SK-N-SH (cell line): ENCODE measurements around the gene UPP2. TPM values are rescaled to one million over a fixed set of nuclear protein-coding genes. Genes with fewer than 3 reads are reported as not detected.

Source experiments
- CTCF ChIA-PET: fragments of 300-600, 350-600 bp; formaldehyde crosslinking; extraction: SDS; loops from one replicate; lab custom pipeline; 2021; lab: Yijun Ruan, JAX
- POLR2A ChIA-PET: fragments of 350-600 bp; sonication (Branson Sonifier 250); formaldehyde crosslinking; extraction: SDS; loops from one replicate; lab custom pipeline; 2020; ENCODE audit warnings: antibody characterized with exemption, inconsistent platforms; lab: Yijun Ruan, JAX
- DNase-seq: peaks from one replicate; pipeline ENCODE4 v3.0.0; 2012
- H2AFZ ChIP-seq: fragments of 200-600 bp; sonication (generic); 2 replicates; pipeline ENCODE4 v1.8.1; 2016; ENCODE audit warnings: antibody characterized with exemption, mild to moderate bottlenecking, low read depth
- H3F3A ChIP-seq: fragments of 200-600 bp; sonication (generic); replicated peaks from 2 replicates; pipeline ENCODE3; 2016; ENCODE audit warnings: antibody characterized with exemption, mild to moderate bottlenecking; ENCODE audit not compliant: insufficient read depth
- H3K27ac ChIP-seq, 2 experiments: fragments of 200-500 bp in 1 of 2; fragments of 200-600 bp in 1 of 2; sonication (Bioruptor generic) in 1 of 2; sonication (generic), shearing (Covaris generic) in 1 of 2; 2 replicates each; pipeline versions ENCODE4 v1.5.1 to v1.6.1; 2014 to 2016; ENCODE audit warnings: low read depth in 2 of 2, inconsistent platforms in 1 of 2, low read length in 1 of 2, mild to moderate bottlenecking in 1 of 2, mixed read lengths in 1 of 2
- H3K27me3 ChIP-seq: fragments of 200-600 bp; sonication (generic), shearing (Covaris generic); 2 replicates; pipeline ENCODE4 v1.6.1; 2016; ENCODE audit warnings: mixed run types; ENCODE audit not compliant: insufficient read depth
- H3K36me3 ChIP-seq, 2 experiments: fragments of 200-500 bp in 1 of 2; fragments of 200-600 bp in 1 of 2; sonication (Bioruptor generic) in 1 of 2; sonication (generic) in 1 of 2; replicated peaks in 1 of 2; 2 replicates each; pipeline versions ENCODE3 to v1.5.1; 2014 to 2016; ENCODE audit warnings: low read length in 1 of 2, mild to moderate bottlenecking in 1 of 2; ENCODE audit not compliant: insufficient read depth in 2 of 2, control insufficient read depth in 1 of 2
- H3K4me1 ChIP-seq, 2 experiments: fragments of 200-500 bp in 1 of 2; fragments of 200-600 bp in 1 of 2; sonication (Bioruptor generic) in 1 of 2; sonication (generic), shearing (Covaris generic) in 1 of 2; 2 replicates each; pipeline versions ENCODE4 v1.5.1 to v1.6.1; 2014 to 2016; ENCODE audit warnings: low read depth in 1 of 2, low read length in 1 of 2, mixed run types in 1 of 2; ENCODE audit not compliant: insufficient read depth in 2 of 2, control insufficient read depth in 1 of 2
- H3K4me2 ChIP-seq: fragments of 200-600 bp; sonication (generic), shearing (Covaris generic); 2 replicates; pipeline ENCODE4 v1.6.1; 2017; ENCODE audit warnings: mixed run types
- H3K4me3 ChIP-seq, 2 experiments: fragments of 200-500 bp in 1 of 2; fragments of 200-600 bp in 1 of 2; sonication (Bioruptor generic) in 1 of 2; sonication (generic), shearing (Covaris generic) in 1 of 2; 2 replicates each; pipeline versions ENCODE4 v1.5.1 to v1.8.1; 2014 to 2016; ENCODE audit warnings: low read depth in 2 of 2, inconsistent platforms in 1 of 2, low read length in 1 of 2, mild to moderate bottlenecking in 1 of 2, mixed read lengths in 1 of 2, moderate library complexity in 1 of 2
- H3K79me2 ChIP-seq: fragments of 200-600 bp; sonication (generic); 2 replicates; pipeline ENCODE4 v1.8.1; 2017; ENCODE audit warnings: mild to moderate bottlenecking; ENCODE audit not compliant: insufficient read depth
- H3K9ac ChIP-seq: fragments of 200-600 bp; sonication (generic); 2 replicates; pipeline ENCODE4 v1.6.1; 2017; ENCODE audit warnings: mixed run types
- H3K9me2 ChIP-seq: fragments of 200-600 bp; sonication (generic); 2 replicates; pipeline ENCODE4 v1.6.1; 2017; ENCODE audit warnings: mixed run types
- H3K9me3 ChIP-seq: fragments of 200-600 bp; sonication (generic); 2 replicates; pipeline ENCODE4 v1.6.1; 2017; ENCODE audit warnings: mixed run types, mild to moderate bottlenecking, moderate library complexity
- H4K20me1 ChIP-seq: fragments of 200-600 bp; sonication (generic); 2 replicates; pipeline ENCODE4 v1.6.1; 2017; ENCODE audit warnings: mild to moderate bottlenecking, mixed run types; ENCODE audit not compliant: insufficient read depth
- ELF1 ChIP-seq: IDR thresholded peaks from 2 replicates; pipeline ENCODE4 v1.4.0; 2012
- EP300 ChIP-seq, 2 experiments: IDR thresholded peaks; 2 replicates each; pipeline versions ENCODE4 v1.4.0 to v1.6.1; 2012; ENCODE audit warnings: borderline replicate concordance in 1 of 2, low read depth in 1 of 2, low read length in 1 of 2
- EZH2phosphoT487 ChIP-seq: fragments of 200-600 bp; sonication (generic); IDR thresholded peaks from 2 replicates; pipeline ENCODE4 v1.6.1; 2017; ENCODE audit warnings: low read depth, mixed run types, mild to moderate bottlenecking, antibody characterized with exemption, moderate library complexity, borderline replicate concordance
- FOXJ3 ChIP-seq: sonication (generic); formaldehyde crosslinking; IDR thresholded peaks from 2 replicates; pipeline ENCODE4 v1.5.1; 2020; ENCODE audit warnings: mild to moderate bottlenecking, missing genetic modification reagents
- FOXM1 ChIP-seq: IDR thresholded peaks from 2 replicates; pipeline ENCODE4 v1.4.0; 2012; ENCODE audit warnings: low read depth, mild to moderate bottlenecking
- GABPA ChIP-seq: IDR thresholded peaks from 2 replicates; pipeline ENCODE4 v1.4.0; 2012; ENCODE audit warnings: low read depth, mild to moderate bottlenecking
- MXI1 ChIP-seq: IDR thresholded peaks from 2 replicates; pipeline ENCODE4 v1.6.1; 2012; ENCODE audit warnings: mild to moderate bottlenecking, low read depth, low read length, improper control_type of control experiment
- NFIC ChIP-seq: IDR thresholded peaks from 2 replicates; pipeline ENCODE4 v1.4.0; 2012; ENCODE audit warnings: borderline replicate concordance
- NRF1 ChIP-seq: IDR thresholded peaks from 2 replicates; pipeline ENCODE4 v1.6.1; 2012; ENCODE audit warnings: low read depth, mild to moderate bottlenecking, low read length
- RCOR1 ChIP-seq: fragments of 150-350 bp; IDR thresholded peaks from 2 replicates; pipeline ENCODE4 v1.6.1; 2017; ENCODE audit warnings: antibody characterized with exemption, low read length
- SIN3A ChIP-seq: IDR thresholded peaks from 2 replicates; pipeline ENCODE4 v1.6.1; 2012; ENCODE audit warnings: low read depth, mild to moderate bottlenecking, low read length, moderate library complexity, borderline replicate concordance
- TAF1 ChIP-seq: IDR thresholded peaks from 2 replicates; pipeline ENCODE4 v1.6.1; 2012; ENCODE audit warnings: low read depth, mild to moderate bottlenecking, low read length, moderate library complexity, borderline replicate concordance
- YY1 ChIP-seq: IDR thresholded peaks from 2 replicates; pipeline ENCODE4 v1.4.0; 2012; ENCODE audit warnings: low read depth, mild to moderate bottlenecking
- ZBTB33 ChIP-seq: IDR thresholded peaks from 2 replicates; pipeline ENCODE4 v1.4.0; 2012; ENCODE audit warnings: low read depth, borderline replicate concordance
- WGBS: methylation state at CpG from one replicate; pipeline ENCODE4 v1.1.6; 2017; ENCODE audit warnings: low lambda C conversion rate; 5-methylcytosine and 5-hydroxymethylcytosine counted together
- polyA plus RNA-seq, 3 experiments: library from polyadenylated mRNA; depleted of rRNA; stranded (reverse); fragments of >200 nt; gene quantifications; 2 replicates each; pipeline ENCODE4 v1.2.3, GENCODE V29; 2012
- TF ChIP-seq, protein P1 (sequence below): IDR thresholded peaks from 2 replicates; pipeline ENCODE4 v1.4.0; 2012; ENCODE audit warnings: low read depth
- TF ChIP-seq, protein P2 (sequence below): IDR thresholded peaks from 2 replicates; pipeline ENCODE4 v1.6.1; 2012; ENCODE audit warnings: mild to moderate bottlenecking, low read depth, low read length, moderate library complexity
- TF ChIP-seq, protein P3 (sequence below): IDR thresholded peaks from 2 replicates; pipeline ENCODE4; 2012

The UPP2 gene
- polyA plus RNA-seq, 1 of the 3 experiments (the other 2 are of a cell fraction): not detected

GRCh38 chr2:158182676-158183295 is 81.1 kb downstream of the UPP2 start:
- Histone ChIP-seq H3K9ac (no peak overlapping the region), H3K4me2 (no peak overlapping the region), H3K79me2 (no peaks in the 10 kb centered on the region), H3K4me1 (peaks cover 0 to 2% of the 10 kb centered on the region in 2 experiments; a peak in 2 of 4 replicates), H2AFZ (no peak overlapping the region), H3K4me3 (no peak overlapping the region), H3K9me3 (no peaks in the 10 kb centered on the region), H3K27me3 (no peaks in the 10 kb centered on the region), H3K27ac (no peak overlapping the region), H4K20me1 (no peaks in the 10 kb centered on the region), H3K36me3 (no peaks in the 10 kb centered on the region), H3K9me2 (no peaks in the 10 kb centered on the region), H3F3A (no peaks in the 10 kb centered on the region)
- ChIA-PET CTCF (interaction anchor here (1.0 kb wide), 1 partner anchor 14 kb away, joined by 3 read pairs; no protein-coding TSS in a partner anchor), POLR2A (no interaction called here)
- no peak for DNase-seq
- no peak for TF ChIP-seq SIN3A
- TF ChIP-seq, protein P1, sequence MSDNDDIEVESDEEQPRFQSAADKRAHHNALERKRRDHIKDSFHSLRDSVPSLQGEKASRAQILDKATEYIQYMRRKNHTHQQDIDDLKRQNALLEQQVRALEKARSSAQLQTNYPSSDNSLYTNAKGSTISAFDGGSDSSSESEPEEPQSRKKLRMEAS: no peak
- TF ChIP-seq NFIC: no peak
- no peak for TF ChIP-seq TAF1
- TF ChIP-seq ELF1: no peak
- TF ChIP-seq GABPA: no peak
- no peak for TF ChIP-seq MXI1
- no peak for TF ChIP-seq ZBTB33
- no peak for TF ChIP-seq YY1
- TF ChIP-seq NRF1: no peak
- no peak for TF ChIP-seq EZH2phosphoT487
- WGBS: 46% methylated on average over 3 of the region's 3 CpGs

DNA sequence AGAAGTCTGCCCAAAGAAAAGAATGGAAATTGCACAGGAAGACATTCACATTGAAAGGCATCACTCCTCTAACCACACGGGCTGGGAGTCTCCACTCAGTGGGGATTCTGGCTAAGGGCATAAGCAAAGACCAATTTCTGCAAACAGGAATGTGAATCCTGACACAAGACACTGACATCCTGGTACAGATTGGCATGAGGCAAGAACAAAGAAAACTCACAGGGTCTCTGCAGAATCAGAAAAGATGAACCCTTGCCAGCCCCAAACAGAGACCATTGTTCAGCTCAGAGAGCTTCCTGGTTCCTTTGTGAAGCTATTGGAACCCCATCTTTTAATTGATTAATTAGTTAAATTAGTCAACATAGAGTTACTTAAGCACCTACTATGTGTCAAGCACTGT is 82.3 kb downstream of the UPP2 start:
- Histone ChIP-seq H3F3A (no peaks in the 10 kb centered on the region), H4K20me1 (no peaks in the 10 kb centered on the region), H3K4me3 (no peak overlapping the region), H3K27me3 (no peaks in the 10 kb centered on the region), H3K36me3 (no peaks in the 10 kb centered on the region), H3K9ac (no peak overlapping the region), H2AFZ (no peak overlapping the region), H3K79me2 (no peaks in the 10 kb centered on the region), H3K9me2 (no peaks in the 10 kb centered on the region), H3K27ac (no peak overlapping the region), H3K4me1 (no peaks in the 10 kb centered on the region), H3K9me3 (no peaks in the 10 kb centered on the region), H3K4me2 (no peak overlapping the region)
- WGBS: 13% methylated on average over 1 of the region's 1 CpG
- DNase-seq: no peak
- ChIA-PET CTCF (interaction anchor here (2.5 kb wide), 1 partner anchor 562 kb away, joined by 6 read pairs; no protein-coding TSS in a partner anchor), POLR2A (no interaction called here)
- no peak for TF ChIP-seq SIN3A
- no peak for TF ChIP-seq RCOR1
- TF ChIP-seq, protein P2, sequence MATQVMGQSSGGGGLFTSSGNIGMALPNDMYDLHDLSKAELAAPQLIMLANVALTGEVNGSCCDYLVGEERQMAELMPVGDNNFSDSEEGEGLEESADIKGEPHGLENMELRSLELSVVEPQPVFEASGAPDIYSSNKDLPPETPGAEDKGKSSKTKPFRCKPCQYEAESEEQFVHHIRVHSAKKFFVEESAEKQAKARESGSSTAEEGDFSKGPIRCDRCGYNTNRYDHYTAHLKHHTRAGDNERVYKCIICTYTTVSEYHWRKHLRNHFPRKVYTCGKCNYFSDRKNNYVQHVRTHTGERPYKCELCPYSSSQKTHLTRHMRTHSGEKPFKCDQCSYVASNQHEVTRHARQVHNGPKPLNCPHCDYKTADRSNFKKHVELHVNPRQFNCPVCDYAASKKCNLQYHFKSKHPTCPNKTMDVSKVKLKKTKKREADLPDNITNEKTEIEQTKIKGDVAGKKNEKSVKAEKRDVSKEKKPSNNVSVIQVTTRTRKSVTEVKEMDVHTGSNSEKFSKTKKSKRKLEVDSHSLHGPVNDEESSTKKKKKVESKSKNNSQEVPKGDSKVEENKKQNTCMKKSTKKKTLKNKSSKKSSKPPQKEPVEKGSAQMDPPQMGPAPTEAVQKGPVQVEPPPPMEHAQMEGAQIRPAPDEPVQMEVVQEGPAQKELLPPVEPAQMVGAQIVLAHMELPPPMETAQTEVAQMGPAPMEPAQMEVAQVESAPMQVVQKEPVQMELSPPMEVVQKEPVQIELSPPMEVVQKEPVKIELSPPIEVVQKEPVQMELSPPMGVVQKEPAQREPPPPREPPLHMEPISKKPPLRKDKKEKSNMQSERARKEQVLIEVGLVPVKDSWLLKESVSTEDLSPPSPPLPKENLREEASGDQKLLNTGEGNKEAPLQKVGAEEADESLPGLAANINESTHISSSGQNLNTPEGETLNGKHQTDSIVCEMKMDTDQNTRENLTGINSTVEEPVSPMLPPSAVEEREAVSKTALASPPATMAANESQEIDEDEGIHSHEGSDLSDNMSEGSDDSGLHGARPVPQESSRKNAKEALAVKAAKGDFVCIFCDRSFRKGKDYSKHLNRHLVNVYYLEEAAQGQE: no peak
- no peak for TF ChIP-seq TAF1
- TF ChIP-seq ELF1: no peak
- TF ChIP-seq, protein P1: no peak
- TF ChIP-seq EP300 (IDR thresholded peaks at IDR 0.05; ENCODE audit: borderline replicate concordance in 1 of 2, low read depth in 1 of 2, low read length in 1 of 2): no peak
- TF ChIP-seq, protein P3, sequence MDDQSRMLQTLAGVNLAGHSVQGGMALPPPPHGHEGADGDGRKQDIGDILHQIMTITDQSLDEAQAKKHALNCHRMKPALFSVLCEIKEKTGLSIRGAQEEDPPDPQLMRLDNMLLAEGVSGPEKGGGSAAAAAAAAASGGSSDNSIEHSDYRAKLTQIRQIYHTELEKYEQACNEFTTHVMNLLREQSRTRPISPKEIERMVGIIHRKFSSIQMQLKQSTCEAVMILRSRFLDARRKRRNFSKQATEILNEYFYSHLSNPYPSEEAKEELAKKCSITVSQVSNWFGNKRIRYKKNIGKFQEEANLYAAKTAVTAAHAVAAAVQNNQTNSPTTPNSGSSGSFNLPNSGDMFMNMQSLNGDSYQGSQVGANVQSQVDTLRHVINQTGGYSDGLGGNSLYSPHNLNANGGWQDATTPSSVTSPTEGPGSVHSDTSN: no peak
- TF ChIP-seq FOXJ3 (CRISPR knock-in tag): no peak
- no peak for TF ChIP-seq FOXM1
